ENCODE data around the gene FRMPD2. TPM values are rescaled to one million over a fixed set of nuclear protein-coding genes. Genes with fewer than 3 reads are reported as not detected.
"Not testable (repeated sequence)": the region's sequence is repeated elsewhere in the genome, so short reads cannot be mapped to it uniquely, and the experiment has no call there.

FRMPD2 gene
- total and polyA plus RNA-seq, 2 experiments from 2014 or later, result not detected

GRCh38 chr10:48221814-48222213 is 52.7 kb downstream of the FRMPD2 start:
- Histone ChIP-seq H3F3A (replicated peaks; ENCODE audit: low read depth) (no peaks in the 10 kb centered on the region), H3K27ac (ENCODE audit: low read depth) (no peak overlapping the region), H2AFZ (no peak overlapping the region), H4K20me1 (replicated peaks; ENCODE audit: insufficient read depth) (no peaks in the 10 kb centered on the region), H3K9me2 (ENCODE audit: insufficient read depth) (peaks cover 9% of the 10 kb centered on the region; the same call in 1 of the 2 replicates), H3K4me3 (no peak overlapping the region), H3K4me2 (no peak overlapping the region), H3K4me1 (ENCODE audit: insufficient read depth) (no peaks in the 10 kb centered on the region), H3K27me3 (ENCODE audit: insufficient read depth) (no peaks in the 10 kb centered on the region), H3K79me2 (replicated peaks; ENCODE audit: insufficient read depth) (no peaks in the 10 kb centered on the region), H3K36me3 (ENCODE audit: insufficient read depth) (no peaks in the 10 kb centered on the region; the same call in 1 of the 2 replicates)
- Mint-ChIP-seq H3K36me3 (ENCODE audit: low read depth) (no peaks in the 10 kb centered on the region), H3K9me3 (no peaks in the 10 kb centered on the region), H3K4me1 (peaks cover 5% of the 10 kb centered on the region; the same call in 2 of the 3 replicates), H3K27ac (no peak overlapping the region), H3K4me3 (no peak overlapping the region), H3K27me3 (ENCODE audit: insufficient read depth, low read depth, poor library complexity) (peaks cover 3% of the 10 kb centered on the region)
- ATAC-seq (no peak), DNase-seq (ENCODE audit: low spot score) (no peak)
- no peak for TF ChIP-seq ZNF331 (CRISPR knock-in tag; IDR thresholded peaks at IDR 0.05; ENCODE audit: low read depth)
- TF ChIP-seq REST (IDR thresholded peaks at IDR 0.05; ENCODE audit: unreplicated experiment), result no peak
- TF ChIP-seq ETS1 (IDR thresholded peaks at IDR 0.05), result no peak
- no peak for TF ChIP-seq ZNF114 (CRISPR knock-in tag; IDR thresholded peaks at IDR 0.05)
- TF ChIP-seq EZH2 (IDR thresholded peaks at IDR 0.05; ENCODE audit: low read depth, unreplicated experiment), result no peak
- no peak for TF ChIP-seq STAT1 (IDR thresholded peaks at IDR 0.05; ENCODE audit: unreplicated experiment)
- TF ChIP-seq CTCF (conservative IDR thresholded peaks at IDR 0.05; ENCODE audit: low read depth in 2 of 2), result no peak
- TF ChIP-seq JUNB (IDR thresholded peaks at IDR 0.05; ENCODE audit: unreplicated experiment), result no peak
- TF ChIP-seq NANOG (IDR thresholded peaks at IDR 0.05; ENCODE audit: borderline replicate concordance), result no peak
- TF ChIP-seq ZNF462 (CRISPR knock-in tag; IDR thresholded peaks at IDR 0.05), result no peak

GRCh38 chr10:48221031-48221430 is 53.5 kb downstream of the FRMPD2 start:
- not testable (repeated sequence) for H3K4me1 Mint-ChIP-seq; H3K36me3 Mint-ChIP-seq (ENCODE audit: low read depth); H3K27ac Mint-ChIP-seq

More at GRCh38 chr10:48221031-48221430, 53.5 kb downstream of the FRMPD2 start:
- H4K20me1 ChIP-seq (replicated peaks; ENCODE audit: insufficient read depth); H3K36me3 ChIP-seq (ENCODE audit: insufficient read depth); H3K79me2 ChIP-seq (replicated peaks; ENCODE audit: insufficient read depth); H3K27me3 Mint-ChIP-seq (ENCODE audit: insufficient read depth, low read depth, poor library complexity); H3K4me2 ChIP-seq; H3K4me1 ChIP-seq (ENCODE audit: insufficient read depth); H3K9me2 ChIP-seq (ENCODE audit: insufficient read depth); H3K4me3 Mint-ChIP-seq; H3K27ac ChIP-seq (ENCODE audit: low read depth); H2AFZ ChIP-seq; H3F3A ChIP-seq (replicated peaks; ENCODE audit: low read depth); DNase-seq (ENCODE audit: low spot score); H3K9me3 Mint-ChIP-seq; H3K27me3 ChIP-seq (ENCODE audit: insufficient read depth); H3K4me3 ChIP-seq; ATAC-seq: not testable (repeated sequence)

All from GM23338 (cell line).